ENCODE results near the gene CDKN2B. TPM values are rescaled to one million over a fixed set of nuclear protein-coding genes. Genes with fewer than 3 reads are reported as not detected.
A peak's percentile ranks its signal among the peaks of the same experiment; 100 is the strongest.

CDKN2B gene
- total and polyA plus RNA-seq, 7 donors = 1.7 to 12.3 (median 7.2) TPM

- H3K4me3 ChIP-seq = no peak overlapping the region
- no peak overlapping the region for H3K27ac ChIP-seq
- H3K27me3 ChIP-seq (ENCODE audit: insufficient read depth in 3 of 3, low read length in 2 of 3) = no peaks in the 10 kb centered on the region
- ATAC-seq (no peak), DNase-seq (no peak)
- H3K36me3 ChIP-seq (ENCODE audit: insufficient read depth in 1 of 2, low read depth in 1 of 2) = no peaks in the 10 kb centered on the region
- intact Hi-C loops (cut with DNase I) = loop anchor here in 1 of 2 donors (5.0 kb wide), 1 partner anchor 247 kb away; no protein-coding TSS in a partner anchor
- WGBS, 3 donors = 93% methylated on average over 3 of the region's 3 CpGs
- no peaks in the 10 kb centered on the region for H3K9me3 ChIP-seq
- TF ChIP-seq CTCF (IDR thresholded peaks at IDR 0.05) = no peak
- peaks cover 11% of the 10 kb centered on the region for H3K4me1 ChIP-seq
Observed at GRCh38 chr9:22054076-22054475, 45.0 kb upstream of the CDKN2B start.

GRCh38 chr9:22053178-22053577 is 44.1 kb upstream of the CDKN2B start:
- no peak for TF ChIP-seq CTCF (IDR thresholded peaks at IDR 0.05)
- DNase-seq (no peak), ATAC-seq (no peak)
- WGBS, 3 donors = 60 to 66% (median 65%) methylated on average over 2 of the region's 2 CpGs
- no peaks in the 10 kb centered on the region for H3K36me3 ChIP-seq (ENCODE audit: insufficient read depth in 1 of 2, low read depth in 1 of 2)
- H3K4me1 ChIP-seq = peaks cover 11% of the 10 kb centered on the region
- H3K27me3 ChIP-seq (ENCODE audit: insufficient read depth in 3 of 3, low read length in 2 of 3) = no peaks in the 10 kb centered on the region
- intact Hi-C loops (cut with DNase I) = loop anchor here in 1 of 2 donors (5.0 kb wide), 1 partner anchor 246 kb away; no protein-coding TSS in a partner anchor
- no peak overlapping the region for H3K27ac ChIP-seq
- no peaks in the 10 kb centered on the region for H3K9me3 ChIP-seq
- H3K4me3 ChIP-seq = no peak overlapping the region

DNA sequence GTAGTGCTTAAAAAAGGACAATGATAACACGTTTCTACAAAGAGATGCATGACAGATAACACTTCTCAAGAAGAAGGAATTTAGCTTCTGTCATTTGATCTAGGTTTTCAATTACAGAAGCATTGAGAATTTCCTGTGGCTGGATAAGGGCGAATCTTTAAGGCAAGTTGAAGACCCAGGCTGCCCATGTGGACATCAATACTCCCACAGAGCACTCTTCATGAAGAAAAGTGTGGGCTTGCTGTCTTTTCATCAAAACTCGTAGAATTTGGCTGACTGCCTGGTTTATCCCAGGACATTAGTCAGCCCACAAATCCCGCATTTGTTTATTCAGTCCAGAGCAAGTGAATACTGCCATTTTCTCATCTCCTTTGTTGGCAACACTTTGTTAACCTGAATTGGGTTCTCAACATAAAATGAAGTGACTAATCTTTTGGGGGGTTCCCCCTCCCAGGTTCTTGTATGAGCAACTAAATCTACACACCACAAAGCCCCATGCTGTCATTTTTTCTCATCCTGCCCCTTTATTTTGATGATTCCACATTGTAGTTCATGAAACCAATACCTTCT is 43.4 kb upstream of the CDKN2B start:
- WGBS, 3 donors = 33 to 36% (median 35%) methylated on average over 4 of the region's 4 CpGs
- intact Hi-C loops (cut with DNase I) = loop anchor here in 1 of 2 donors (5.0 kb wide), 1 partner anchor 245 kb away; no protein-coding TSS in a partner anchor
- Histone ChIP-seq H3K27me3 (ENCODE audit: insufficient read depth in 3 of 3, low read length in 2 of 3) (no peaks in the 10 kb centered on the region), H3K4me3 (no peak overlapping the region), H3K9me3 (no peaks in the 10 kb centered on the region), H3K4me1 (peaks cover 11% of the 10 kb centered on the region), H3K27ac (no peak overlapping the region), H3K36me3 (ENCODE audit: insufficient read depth in 1 of 2, low read depth in 1 of 2) (no peaks in the 10 kb centered on the region)
- ATAC-seq = peak in 2 of 4 donors; percentile 20 to 23
- TF ChIP-seq CTCF (IDR thresholded peaks at IDR 0.05) = no peak
- DNase-seq = no peak

- H3K9me3 ChIP-seq = no peaks in the 10 kb centered on the region
- intact Hi-C loops (cut with DNase I) = loop anchor here in 1 of 2 donors (5.0 kb wide), 1 partner anchor 244 kb away; no protein-coding TSS in a partner anchor
- peaks cover 11% of the 10 kb centered on the region for H3K4me1 ChIP-seq
- ATAC-seq (no peak), DNase-seq (no peak)
- no peak overlapping the region for H3K27ac ChIP-seq
- 66 to 73% (median 66%) methylated on average over 4 of the region's 4 CpGs for WGBS, 3 donors
- H3K4me3 ChIP-seq = no peak overlapping the region
- TF ChIP-seq CTCF (IDR thresholded peaks at IDR 0.05) = no peak
- no peaks in the 10 kb centered on the region for H3K36me3 ChIP-seq (ENCODE audit: insufficient read depth in 1 of 2, low read depth in 1 of 2)
- no peaks in the 10 kb centered on the region for H3K27me3 ChIP-seq (ENCODE audit: insufficient read depth in 3 of 3, low read length in 2 of 3)
Observed at GRCh38 chr9:22050924-22051323, 41.8 kb upstream of the CDKN2B start.
